SK-N-DZ (cell line): ENCODE results near the gene TBC1D4.
A peak's percentile ranks its signal among the peaks of the same experiment; 100 is the strongest.

ENCODE experiments used
- DNase-seq: peaks from one replicate; pipeline ENCODE4 v3.0.0-alpha.2; 2015; ENCODE audit warnings: low spot score

The TBC1D4 gene

DNA sequence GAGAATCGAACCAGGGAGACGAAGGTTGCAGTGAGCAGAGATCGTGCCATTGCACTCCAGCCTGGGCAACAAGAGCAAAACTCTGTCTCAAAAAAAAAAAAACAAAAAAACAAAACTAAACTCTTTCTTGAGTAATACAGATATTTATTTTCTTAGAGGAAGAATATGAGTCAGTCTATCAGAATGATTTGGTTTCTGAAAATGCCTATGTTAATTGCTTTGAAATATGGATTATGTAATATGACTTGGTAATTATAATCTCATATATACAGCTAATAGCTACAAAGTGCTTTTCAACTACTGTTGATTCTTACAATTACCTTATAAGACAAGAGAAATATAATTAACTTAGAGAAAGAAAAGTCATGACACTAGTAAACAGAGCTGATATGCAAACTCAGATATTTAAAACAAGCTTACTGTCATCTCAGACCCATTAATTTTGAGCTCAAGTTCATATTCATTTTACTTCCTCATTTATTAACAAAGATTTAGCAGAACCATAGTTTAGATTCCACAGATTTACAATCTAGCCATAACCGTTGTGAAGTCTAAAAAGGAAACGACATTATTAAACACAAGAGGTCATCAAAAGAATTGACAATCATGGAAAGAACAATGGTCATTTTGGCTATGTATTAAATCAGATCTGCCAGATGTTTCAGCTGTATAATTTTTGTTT, 88.0 kb downstream of the TBC1D4 start:
- DNase-seq, result no peak

DNA sequence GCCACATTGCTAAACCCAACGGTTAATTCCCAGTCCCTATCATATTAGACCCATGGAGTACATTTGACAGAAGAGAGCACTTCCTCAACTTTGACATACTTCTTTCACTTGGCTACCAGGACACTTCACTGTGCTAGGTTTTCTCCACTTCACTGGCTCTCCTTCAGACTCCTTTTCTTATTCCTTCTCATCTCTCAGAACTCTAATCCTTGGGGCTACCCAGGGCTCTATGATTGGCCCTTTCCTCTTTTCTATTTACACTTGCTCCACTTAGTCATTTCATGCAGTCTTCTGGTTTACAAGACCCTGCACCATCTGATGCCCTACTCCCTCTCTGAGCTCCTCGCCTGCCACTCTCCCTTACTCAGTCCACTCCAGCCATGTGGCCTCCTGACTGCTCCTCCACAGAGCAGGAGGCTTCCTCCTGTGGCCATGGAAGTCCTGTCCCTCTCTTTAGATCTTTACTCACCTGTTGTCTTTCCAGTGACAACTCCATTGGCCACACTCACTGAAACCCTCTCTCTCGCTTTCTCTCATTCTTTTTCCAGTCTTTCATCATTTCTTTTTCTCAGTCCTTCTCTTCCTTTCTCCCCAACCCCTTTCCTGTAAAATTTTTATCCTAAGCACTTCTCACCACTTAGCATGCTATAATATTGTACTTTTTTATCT, 90.4 kb downstream of the TBC1D4 start:
- DNase-seq, result no peak

GRCh38 chr13:75390229-75390628, 91.7 kb downstream of the TBC1D4 start:
- no peak for DNase-seq

DNA sequence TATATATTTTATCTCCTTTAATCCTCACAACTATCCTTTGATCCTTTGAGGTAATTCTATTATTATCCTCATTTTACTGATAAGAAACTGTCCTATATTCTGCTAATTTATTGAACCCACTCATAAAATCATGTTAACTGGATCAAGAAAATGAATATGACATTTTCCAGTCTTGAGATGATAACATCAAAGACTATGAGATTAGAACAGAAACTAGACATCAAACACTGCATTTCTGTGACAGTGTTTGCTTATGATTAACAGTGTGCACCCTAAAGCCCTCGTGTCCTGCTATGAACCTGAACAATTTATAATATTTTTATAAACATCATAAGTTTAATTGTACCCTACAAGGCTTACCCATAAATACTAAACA, 96.3 kb downstream of the TBC1D4 start:
- peak; percentile 86 for DNase-seq

- DNase-seq, result no peak
Observed at GRCh38 chr13:75384879-75385707, 96.9 kb downstream of the TBC1D4 start.

DNA sequence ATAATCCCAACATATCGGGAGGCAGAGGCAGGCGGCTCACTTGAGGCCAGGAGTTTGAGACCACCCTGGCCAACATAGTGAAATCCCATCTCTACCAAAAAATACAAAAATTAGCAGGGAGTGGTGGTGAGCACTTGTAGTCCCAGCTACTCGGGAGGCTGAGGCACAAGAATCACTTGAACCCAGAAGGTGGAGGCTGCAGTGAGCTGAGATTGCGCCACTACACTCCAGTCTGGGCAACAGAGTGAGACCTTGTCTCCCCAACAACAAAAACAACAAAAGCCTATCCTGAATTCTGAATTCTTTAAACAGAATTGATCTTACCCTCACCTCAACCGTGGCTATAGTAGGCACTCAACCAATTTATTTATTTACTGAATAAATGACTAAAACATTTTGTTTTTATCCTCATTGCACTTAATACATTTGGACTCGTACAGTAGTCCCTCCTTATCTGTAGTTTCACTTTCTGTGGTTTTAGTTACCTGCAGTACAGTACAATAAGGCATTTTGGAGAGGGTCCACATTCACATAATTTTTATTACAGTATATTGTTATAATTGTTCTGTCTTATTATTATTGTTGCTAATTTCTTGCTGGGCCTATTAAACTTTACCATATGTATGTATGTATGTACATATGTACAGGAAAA, 98.8 kb downstream of the TBC1D4 start:
- DNase-seq, result no peak

DNA sequence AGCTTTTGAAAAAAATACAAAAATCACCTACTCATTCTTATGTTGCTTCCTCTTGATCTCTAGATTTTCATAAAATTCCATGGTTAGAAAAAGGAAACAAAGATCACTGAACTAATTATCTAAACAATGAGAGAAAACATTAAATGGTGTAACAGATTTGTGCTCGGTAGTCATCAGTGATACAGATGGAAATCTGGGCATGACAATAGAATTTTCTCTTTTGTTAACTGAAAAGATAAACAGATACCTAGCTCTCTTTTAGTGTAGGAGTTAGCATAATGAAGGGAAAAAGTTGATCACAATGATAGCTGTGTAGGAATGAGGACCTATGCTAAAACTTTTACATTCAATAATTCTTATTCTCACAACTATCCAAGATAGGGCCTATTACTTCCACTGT, 103.7 kb downstream of the TBC1D4 start:
- DNase-seq, result no peak

- DNase-seq, result no peak
Observed at GRCh38 chr13:75376792-75377402, 105.1 kb downstream of the TBC1D4 start.

DNA sequence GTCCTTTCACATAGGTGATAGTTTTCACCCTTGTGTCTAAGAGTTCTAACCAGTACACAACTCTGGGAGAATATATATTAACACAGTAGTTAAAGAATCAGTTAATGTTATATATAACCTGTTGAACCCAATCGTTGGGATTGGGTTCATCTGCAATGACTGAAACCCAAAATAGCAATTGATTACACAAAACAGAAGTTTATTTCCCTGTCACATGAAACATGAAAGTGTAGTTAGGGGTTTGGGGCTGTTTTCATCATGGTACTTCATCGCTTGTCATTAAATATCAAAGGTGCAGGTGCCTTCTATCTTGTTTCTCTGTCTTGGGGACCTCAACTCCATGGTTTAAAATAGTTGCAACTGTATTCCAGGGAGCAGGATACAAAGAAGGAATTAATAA, 106.6 kb downstream of the TBC1D4 start:
- DNase-seq, result no peak

DNA sequence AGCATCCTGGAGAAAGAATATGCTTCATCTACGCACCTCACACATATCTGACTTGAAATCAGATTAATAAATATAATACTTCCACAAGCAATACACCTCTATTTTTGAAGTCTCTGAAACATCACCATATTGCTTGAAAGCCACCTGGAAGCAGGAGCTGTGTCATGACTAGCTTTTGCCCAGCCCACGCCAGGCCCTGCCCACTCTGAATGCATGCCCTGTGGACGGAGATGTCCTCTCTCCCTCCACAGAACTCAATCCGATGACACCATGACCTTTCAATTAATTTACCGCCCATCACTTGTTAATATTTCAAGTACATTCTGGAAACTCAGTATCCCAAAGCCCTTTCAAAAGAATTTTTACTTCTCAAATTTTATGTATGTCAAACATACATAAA, 108.0 kb downstream of the TBC1D4 start:
- DNase-seq, result no peak

- peak; percentile 16 for DNase-seq
Observed at GRCh38 chr13:75372923-75373841, 108.8 kb downstream of the TBC1D4 start.

- peak; percentile 54 for DNase-seq
Observed at GRCh38 chr13:75372517-75372916, 109.5 kb downstream of the TBC1D4 start.

GRCh38 chr13:75371203-75371602, 110.8 kb downstream of the TBC1D4 start:
- DNase-seq, result no peak

DNA sequence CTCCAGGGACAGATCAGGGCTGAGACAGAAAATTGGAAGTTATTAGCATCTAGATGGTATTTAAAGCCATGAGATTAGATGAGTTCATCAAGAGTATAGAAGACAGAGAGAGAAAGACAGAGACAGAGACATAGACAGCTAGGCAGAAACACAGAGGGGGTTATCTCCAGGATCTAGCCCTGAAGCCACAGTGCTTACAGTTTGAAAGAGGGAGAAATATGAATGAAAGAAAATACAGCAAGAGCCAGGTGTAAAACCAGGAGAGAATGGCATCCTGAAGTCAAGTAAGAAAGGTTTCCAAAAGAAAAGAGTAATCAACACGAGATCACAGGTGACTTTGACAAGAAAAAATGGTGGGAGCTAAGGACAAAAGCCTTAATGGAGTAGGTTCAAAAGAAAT, 111.2 kb downstream of the TBC1D4 start:
- no peak for DNase-seq

DNA sequence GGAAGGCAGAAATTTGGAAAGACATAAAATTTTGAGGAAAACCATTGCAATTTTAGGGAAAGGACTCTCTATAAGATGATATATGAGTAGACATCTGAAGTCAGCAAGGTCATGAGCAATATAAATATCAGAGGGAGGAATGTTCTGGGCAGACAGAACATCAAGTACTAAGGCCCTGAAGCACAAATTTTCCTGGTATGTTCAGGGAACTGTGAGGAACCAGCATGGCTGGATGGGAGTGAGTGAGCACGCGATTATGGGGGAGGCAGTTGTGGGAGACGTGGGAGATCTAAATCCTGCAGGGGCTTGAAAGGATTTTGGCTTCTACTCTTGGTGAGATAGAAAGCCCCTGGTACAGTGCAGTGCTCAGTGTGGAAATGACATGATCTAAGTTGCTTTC, 112.0 kb downstream of the TBC1D4 start:
- DNase-seq, result no peak

DNA sequence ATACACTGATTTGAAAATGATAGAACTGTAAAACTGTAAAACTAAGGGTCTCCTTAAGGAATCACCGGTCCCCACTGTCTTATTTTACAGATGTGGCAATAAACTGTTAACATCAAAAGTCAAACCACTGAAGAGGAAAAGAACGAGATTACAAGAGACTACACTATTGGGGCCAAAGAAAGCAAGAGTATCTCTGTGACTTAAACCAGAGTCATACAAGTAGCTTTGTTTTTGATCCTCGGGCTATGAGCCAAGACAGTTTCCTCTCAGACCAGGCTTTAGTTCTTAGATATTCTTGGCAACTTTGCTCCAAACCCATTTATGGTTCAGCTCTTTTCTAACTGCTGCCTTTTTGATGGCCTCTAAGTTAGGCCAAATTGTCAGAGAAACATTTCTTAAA, 113.8 kb downstream of the TBC1D4 start:
- DNase-seq, result no peak

GRCh38 chr13:75366380-75367280, 115.3 kb downstream of the TBC1D4 start:
- no peak for DNase-seq

GRCh38 chr13:75365724-75366173, 116.2 kb downstream of the TBC1D4 start:
- no peak for DNase-seq

DNA sequence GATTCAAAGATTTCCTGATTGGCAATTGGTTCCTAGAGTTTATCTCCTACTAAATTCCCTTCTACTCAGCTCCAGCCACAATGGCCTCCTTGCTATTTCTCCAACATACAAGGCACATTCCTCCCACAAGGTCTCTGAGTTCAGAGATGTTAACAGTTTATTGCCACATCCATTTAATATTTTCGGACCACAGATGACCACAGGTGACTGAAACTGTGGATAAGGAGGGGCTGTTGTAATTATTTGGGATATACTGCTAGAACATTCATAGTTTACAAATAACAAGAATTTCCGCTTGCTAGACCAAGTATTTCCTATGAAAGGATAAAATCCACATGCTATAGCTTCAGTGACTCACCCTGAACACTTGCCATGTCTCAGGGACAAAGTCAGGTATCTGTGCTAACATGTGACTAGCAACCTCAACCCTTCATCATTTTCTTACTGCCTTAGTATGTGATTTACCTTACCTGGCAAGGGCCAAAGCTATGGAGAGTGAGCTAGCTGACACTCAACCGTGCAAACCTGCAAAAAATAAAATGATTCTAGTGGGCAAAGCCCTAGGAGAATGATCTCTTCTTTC, 117.7 kb downstream of the TBC1D4 start:
- DNase-seq, result no peak
